GM18498 (cell line): ENCODE results near the gene IFIH1.
A peak's percentile ranks its signal among the peaks of the same experiment; 100 is the strongest.

Experiments used
- ATAC-seq: cut with Tn5 transposase; IDR thresholded peaks from one replicate; pipeline ENCODE4 v1.9.1; 2021; ENCODE audit warnings: mild to moderate bottlenecking, moderate library complexity; ENCODE audit not compliant: unreplicated experiment

Gene IFIH1

DNA sequence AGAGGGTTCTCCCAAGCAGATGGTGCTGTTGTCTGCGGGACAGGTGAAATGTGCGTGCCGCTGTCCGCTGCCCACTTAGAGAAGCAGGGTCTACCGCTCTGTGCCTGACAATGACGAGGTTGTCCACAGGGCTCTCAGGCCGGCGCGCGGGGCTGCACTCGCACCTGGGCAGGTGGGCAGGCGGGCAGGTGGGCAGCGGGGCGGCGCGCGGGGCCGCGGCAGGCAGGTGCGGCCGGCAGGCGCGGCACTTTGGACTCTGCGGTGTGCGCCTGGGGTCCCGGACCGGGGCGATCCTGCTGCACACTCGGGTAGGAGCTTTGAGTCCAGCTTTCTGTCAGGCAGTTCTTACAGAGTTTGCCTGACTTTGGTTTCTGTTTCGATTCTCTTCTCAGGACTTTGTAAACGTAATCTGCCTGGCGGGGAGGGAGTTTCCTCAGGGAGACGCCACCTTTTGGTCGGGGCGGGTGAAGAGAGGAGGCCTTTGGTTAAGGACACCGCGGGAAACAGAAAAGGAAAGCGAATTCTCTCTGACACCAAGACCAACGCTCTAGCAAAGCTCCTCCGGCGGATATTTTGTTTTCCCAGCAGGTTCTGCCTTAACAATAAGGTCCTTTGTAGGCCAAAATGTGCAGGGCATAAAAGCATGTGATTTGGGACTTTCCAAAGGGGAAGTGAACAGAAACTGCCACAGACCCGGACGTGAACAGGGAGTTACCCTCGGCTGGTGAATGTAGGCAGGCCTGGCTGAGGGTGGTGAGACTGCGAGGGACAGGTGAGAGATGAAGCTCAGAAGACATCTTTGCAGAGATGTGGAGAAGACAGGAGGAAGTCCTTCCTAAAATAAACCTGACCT lies at the start of gene IFIH1:
IFIH1 (minus strand) TSS at position 357 of the 853 bp plus-strand sequence. CDS start 377 bp downstream, outside the sequence.
- peak; percentile 83 for ATAC-seq

- ATAC-seq: no peak
Measured at GRCh38 chr2:162365392-162365791, 46.9 kb upstream of the IFIH1 start.

- ATAC-seq: no peak
Measured at GRCh38 chr2:162344617-162344950, 26.1 kb upstream of the IFIH1 start.

DNA sequence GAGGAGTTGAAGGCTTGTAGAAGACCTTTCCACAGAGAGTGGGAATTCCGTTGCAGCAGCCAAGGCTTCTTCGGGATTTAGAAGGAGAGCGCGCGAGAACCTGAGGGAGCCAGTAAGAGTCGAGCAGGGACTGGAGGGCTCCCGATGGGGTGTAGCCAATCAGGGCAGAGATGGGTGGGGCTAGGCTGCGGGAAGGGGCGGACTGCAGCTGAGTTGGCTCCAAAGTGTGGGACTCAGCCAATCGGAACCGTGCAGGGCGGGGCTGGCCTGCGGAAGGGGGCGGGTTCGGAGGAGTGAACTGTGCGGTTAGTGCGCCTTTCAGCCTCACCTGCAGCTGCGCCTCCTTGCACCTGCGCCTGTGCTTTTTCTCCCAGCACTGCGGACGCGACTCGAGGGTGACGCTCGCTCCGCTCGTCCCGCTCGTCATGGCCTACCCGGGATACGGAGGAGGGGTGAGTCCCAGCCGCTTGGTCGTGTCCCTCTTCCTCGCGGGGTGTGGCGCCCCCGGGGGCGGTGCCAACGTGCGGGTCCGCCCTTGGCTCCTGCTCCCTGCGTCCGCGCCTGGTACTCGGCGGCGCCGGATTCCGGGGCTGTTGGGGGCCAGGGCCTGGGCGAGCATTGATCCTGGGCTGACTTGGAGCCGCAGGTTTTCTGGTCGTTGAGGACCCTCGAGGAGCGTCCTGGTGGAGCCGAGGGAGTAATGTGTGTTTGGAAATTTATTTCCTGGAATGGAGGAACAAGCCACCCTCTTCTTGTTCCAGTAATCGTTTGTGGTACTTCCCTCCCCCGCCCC lies 25.5 kb upstream of the IFIH1 start, which contains the start of gene GCA:
GCA (plus strand) TSS at position 309 of the 793 bp plus-strand sequence; CDS start at position 426, 117 bp downstream.
- peak; percentile 99 for ATAC-seq

DNA sequence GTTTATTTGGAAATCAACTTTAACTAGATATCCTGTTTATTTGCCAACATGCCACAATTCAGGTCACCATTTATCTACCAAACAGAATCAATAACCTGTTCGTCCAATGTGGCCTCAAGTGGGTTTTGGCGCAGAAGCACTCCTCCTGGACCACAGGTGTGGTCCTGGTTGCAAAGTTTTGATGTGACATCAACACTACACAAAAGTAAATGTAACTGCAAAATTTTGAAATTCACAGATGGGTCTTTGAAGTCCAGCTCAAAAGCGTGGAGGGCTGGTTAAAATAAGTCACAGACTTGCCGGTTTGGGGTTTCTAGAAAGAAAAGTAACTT lies 25.0 kb upstream of the IFIH1 start:
- no peak for ATAC-seq

DNA sequence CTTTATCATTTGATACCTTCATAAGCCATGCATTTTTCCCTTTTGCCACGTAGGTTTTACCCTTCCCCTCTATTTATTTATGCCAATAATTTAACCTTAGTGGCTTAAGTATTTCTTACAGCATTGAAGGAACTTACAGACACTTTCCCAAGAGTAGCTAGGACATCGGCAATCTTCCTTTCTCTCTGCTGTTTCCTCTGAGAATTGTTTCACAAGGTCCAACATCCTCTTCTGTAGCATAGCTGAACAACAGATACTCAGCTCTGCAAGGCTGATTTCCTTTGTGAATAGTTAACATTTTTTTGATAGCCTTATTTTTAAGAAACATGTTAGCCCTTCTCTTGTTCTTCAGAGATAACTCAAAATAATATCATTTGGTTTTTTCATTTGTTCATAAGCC lies 24.4 kb upstream of the IFIH1 start:
- ATAC-seq: no peak

DNA sequence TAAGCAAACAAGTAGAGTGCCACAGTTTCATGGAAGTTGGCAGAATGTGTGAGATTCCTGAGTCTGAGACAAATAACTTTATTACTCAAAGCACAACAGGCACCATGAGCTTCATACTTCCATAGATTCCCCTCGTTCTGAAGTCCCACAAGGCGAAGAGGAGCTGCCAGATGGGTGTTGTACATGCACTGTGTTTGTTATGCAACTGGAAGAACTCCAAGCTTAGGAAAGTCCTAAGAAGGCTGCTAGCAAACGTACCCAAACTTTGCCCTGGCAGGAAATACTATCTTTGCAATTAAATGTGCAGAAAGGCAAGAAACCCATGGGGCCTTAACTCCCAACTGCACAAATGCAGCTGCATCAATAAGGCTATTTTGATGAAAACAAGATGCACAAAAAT lies 23.8 kb upstream of the IFIH1 start:
- ATAC-seq: no peak

GRCh38 chr2:162340822-162341221 lies 22.3 kb upstream of the IFIH1 start:
- no peak for ATAC-seq

DNA sequence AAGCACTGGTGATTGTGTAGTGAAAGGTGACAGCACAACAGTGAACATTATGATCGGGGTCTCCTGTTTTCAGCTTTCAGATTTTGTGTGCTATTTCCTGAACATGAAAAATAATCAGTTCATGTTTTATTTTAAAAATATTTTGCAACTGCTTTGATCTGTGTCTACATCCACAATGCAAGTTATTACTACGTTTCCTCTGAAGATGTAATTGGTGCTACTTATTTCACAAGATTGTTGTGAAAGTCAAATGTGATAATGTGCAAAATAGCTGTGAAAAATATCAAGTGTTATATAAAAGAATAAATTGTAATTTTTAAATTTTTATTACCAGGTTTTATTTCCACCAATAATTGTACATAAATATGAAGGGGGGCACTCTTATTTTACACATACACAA lies 19.4 kb upstream of the IFIH1 start:
- no peak for ATAC-seq

DNA sequence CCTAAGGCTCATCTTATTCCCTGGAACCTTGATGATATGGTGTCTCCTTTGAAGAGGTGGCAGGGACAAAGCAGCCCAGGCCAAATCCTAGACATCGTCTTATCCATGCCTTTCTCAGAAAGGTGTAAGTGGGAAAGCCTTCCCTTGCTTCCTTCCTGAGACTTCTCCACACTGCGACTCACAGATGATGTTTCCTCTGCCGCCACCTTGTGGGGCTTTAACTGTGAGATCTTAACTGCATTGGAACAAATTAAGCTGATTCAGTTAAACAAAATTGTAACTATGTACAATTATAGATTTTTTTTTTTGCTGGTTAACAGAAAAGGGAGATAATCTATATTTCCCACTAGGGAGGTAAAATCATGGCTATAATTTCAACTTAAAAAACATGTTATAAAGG lies 15.5 kb upstream of the IFIH1 start:
- peak; percentile 65 for ATAC-seq

DNA sequence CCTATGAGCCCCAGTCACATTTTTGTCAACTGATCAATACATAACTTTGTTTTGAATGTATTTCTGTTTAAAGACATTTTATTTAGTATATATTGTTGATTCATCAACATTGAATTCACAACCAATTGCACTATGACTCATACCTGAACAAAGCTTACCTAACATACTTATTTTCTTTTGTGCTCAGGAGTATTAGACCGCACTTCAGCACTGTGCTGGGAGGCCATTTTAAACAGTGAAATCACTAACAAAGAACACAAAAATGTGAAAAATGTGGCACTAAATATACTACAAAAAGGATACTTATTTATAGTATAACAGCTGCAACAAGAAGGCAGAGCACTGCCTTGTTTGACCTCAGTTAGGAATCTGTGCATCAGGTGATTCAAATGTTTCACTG lies 12.4 kb upstream of the IFIH1 start:
- ATAC-seq: no peak

DNA sequence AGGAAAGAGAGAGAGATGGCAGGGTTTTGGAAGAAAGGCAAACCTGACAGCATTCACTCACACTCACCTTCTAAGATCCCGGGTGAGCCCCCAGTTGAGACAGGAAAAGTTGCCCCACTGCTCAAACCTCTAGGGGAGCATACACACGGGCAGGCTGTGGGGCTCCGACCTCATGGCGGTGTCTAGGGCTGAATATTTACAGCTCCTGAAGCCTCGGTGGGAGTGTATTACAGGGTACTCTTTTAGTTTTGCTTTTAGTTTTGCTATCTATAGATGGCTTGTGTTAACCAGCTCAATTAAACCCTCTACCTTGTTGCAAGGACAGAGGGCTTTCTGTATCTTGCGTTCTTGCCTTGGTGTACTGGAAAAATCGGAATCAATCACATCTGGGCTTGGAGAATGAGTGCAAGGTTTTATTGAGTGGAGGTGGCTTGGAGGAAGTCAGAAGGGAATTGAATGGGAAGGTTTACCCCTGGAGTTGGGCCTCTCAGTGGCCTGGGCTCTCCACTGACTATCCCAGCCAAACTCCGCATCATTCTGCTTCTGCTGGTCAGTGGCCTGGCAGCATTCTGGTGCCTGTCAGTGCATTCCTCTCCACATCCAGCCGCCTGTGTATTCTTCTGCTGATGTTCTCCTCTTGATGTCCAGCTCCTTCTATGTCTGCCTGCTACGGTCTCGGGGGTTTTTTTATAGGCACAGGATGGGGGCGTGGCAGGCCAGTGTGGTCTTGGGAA lies 10.1 kb upstream of the IFIH1 start:
- ATAC-seq: peak; percentile 97

DNA sequence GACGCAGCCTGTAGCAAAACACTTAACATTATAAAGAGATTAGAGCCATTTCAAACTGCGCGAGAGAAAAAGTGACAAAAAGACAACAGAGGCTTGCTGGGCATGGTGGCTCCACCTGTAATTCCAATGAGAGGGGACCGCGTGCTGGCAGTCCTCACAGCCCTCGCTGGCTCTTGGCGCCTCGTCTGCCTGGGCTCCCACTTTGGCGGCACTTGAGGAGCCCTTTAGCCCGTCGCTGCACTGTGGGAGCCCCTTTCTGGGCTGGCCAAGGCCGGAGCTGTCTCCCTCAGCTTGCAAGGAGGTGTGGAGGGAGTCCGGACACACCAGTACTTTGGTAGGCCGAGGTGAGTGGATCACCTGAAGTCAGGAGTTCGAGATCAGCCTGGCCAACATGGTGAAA lies 9.3 kb upstream of the IFIH1 start:
- ATAC-seq: no peak

GRCh38 chr2:162327134-162327769 lies 8.8 kb upstream of the IFIH1 start:
- no peak for ATAC-seq

DNA sequence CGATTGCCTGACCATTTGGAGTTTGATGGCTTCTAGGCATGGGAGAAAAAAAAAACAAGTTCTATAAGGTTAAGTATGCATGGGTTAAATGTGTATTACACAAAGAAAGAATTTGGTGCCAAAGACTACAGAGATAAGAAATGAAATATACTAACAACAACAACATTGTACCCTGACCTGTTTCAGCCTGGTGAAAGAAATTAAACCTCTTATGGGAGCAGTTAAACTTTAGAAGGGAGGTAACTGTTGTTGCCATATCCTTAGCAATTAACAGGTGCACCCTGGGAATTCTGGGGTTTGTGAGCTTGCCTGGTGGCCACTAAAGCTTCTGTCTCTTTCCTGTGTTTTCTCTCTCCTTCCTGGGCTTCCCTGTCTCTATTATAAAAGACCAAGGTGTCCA lies 6.5 kb upstream of the IFIH1 start:
- no peak for ATAC-seq

- ATAC-seq: no peak
Measured at GRCh38 chr2:162320864-162321517, 2.5 kb upstream of the IFIH1 start.

DNA sequence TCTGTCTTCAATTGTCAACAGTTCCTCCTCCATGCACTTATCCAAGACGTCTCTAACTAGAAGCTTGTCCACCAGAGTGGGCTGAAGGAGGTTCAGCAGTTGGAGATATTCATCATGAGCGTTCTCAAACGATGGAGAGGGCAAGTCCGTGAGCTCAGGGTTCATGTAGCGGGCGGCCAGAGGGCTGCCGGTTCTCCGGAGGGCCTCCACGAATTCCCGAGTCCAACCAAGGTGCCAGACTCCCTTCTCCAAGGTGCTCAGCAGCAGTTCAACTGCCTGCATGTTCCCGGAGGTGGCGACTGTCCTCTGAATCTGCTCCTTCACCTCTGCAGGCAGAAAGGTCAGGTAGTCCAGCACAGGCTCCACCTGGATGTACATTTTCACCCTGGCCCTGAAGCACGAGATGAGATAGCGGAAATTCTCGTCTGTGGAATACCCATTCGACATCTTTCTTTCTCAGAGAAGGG lies 590 bp downstream of the IFIH1 start:
- ATAC-seq: peak; percentile 7

GRCh38 chr2:162317058-162317742 lies 1.3 kb downstream of the IFIH1 start:
- no peak for ATAC-seq

DNA sequence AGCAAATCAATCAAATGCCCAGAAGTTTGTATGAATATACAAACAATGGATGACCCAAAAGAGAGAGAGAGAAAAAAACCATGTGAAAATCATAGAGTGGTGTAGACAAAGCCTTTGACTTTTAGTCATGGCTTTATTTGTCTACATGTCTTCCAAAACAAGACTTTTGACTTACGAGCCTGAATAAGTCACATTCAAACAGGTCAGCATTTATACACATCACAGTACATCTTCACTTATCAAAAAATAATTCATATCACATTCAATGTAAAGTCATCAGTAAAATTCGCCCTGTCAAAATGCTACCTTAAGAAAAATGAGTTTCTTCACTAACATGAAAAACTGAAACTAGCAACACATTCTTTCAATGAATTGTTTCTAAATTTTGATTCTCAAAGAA lies 1.9 kb downstream of the IFIH1 start:
- ATAC-seq: no peak

GRCh38 chr2:162315938-162316337 lies 2.5 kb downstream of the IFIH1 start:
- no peak for ATAC-seq
